ENCODE data around the gene TKTL1. TPM values are rescaled to one million over a fixed set of nuclear protein-coding genes. Genes with fewer than 3 reads are reported as not detected.
"Not testable (repeated sequence)": the region's sequence is repeated elsewhere in the genome, so short reads cannot be mapped to it uniquely, and the experiment has no call there.

TKTL1 gene
- total RNA-seq, 2 experiments from 2014 or later = 0.67 to 1.0 TPM

DNA sequence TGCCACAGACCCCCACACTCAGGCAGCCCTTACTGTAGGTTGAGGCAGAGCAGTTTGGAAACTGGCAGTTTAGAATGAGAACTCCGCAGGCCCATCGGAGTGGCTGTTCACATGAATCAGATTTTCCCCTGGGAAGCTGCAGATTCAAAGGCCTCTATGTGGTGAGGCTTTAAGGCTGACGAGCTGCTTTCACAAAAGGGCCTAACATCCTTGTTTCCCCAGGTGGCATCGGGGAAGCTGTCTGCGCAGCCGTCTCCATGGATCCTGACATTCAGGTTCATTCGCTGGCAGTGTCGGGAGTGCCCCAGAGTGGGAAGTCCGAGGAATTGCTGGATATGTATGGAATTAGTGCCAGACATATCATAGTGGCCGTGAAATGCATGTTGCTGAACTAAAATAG is 33.7 kb downstream of the TKTL1 start:
- ChIA-PET POLR2A (no interaction called here), CTCF (interaction anchor here (1.5 kb wide), 1 partner anchor 21 kb away, joined by 4 read pairs; no protein-coding TSS in a partner anchor)
- Mint-ChIP-seq H3K4me3 (no peak overlapping the region), H3K4me1 (ENCODE audit: low read depth) (peaks cover 44% of the 10 kb centered on the region), H3K9me3 (no peaks in the 10 kb centered on the region), H3K27me3 (no peaks in the 10 kb centered on the region), H3K36me3 (ENCODE audit: low read depth) (no peaks in the 10 kb centered on the region), H3K27ac (no peak overlapping the region)
- ATAC-seq (no peak), DNase-seq (no peak)
- TF ChIP-seq, protein P1, sequence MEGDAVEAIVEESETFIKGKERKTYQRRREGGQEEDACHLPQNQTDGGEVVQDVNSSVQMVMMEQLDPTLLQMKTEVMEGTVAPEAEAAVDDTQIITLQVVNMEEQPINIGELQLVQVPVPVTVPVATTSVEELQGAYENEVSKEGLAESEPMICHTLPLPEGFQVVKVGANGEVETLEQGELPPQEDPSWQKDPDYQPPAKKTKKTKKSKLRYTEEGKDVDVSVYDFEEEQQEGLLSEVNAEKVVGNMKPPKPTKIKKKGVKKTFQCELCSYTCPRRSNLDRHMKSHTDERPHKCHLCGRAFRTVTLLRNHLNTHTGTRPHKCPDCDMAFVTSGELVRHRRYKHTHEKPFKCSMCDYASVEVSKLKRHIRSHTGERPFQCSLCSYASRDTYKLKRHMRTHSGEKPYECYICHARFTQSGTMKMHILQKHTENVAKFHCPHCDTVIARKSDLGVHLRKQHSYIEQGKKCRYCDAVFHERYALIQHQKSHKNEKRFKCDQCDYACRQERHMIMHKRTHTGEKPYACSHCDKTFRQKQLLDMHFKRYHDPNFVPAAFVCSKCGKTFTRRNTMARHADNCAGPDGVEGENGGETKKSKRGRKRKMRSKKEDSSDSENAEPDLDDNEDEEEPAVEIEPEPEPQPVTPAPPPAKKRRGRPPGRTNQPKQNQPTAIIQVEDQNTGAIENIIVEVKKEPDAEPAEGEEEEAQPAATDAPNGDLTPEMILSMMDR (IDR thresholded peaks at IDR 0.05) = no peak
- intact Hi-C loops (cut with micrococcal nuclease) = no loop called here

DNA sequence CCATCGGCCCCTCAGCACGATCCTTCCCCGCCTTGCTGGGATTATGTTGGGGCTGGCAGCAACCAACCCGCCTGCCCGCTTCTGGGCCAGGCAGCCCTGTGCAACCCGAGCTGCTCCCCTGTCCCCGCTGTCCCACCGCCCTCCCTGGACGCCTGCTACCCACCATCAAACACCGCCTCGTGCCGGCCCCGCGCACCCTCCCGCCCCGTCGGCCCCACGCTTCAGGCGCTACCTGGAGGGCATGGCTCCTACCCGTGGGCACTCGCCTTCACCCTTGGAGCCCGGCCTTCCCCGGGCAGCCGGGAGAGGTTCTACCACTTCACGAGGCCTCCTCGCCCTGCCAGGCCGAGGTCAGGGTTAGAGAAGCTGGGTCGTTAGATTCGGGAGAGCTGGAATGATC is 37.0 kb downstream of the TKTL1 start:
- Mint-ChIP-seq H3K27ac (no peak overlapping the region), H3K9me3 (no peaks in the 10 kb centered on the region), H3K4me3 (no peak overlapping the region), H3K36me3 (ENCODE audit: low read depth) (no peaks in the 10 kb centered on the region), H3K4me1 (ENCODE audit: low read depth) (peaks cover 39% of the 10 kb centered on the region), H3K27me3 (no peaks in the 10 kb centered on the region)
- TF ChIP-seq, protein P1 (IDR thresholded peaks at IDR 0.05) = no peak
- DNase-seq = no peak
- ATAC-seq = no peak
- intact Hi-C loops (cut with micrococcal nuclease) = no loop called here
- ChIA-PET CTCF (no interaction called here), POLR2A (no interaction called here)

DNA sequence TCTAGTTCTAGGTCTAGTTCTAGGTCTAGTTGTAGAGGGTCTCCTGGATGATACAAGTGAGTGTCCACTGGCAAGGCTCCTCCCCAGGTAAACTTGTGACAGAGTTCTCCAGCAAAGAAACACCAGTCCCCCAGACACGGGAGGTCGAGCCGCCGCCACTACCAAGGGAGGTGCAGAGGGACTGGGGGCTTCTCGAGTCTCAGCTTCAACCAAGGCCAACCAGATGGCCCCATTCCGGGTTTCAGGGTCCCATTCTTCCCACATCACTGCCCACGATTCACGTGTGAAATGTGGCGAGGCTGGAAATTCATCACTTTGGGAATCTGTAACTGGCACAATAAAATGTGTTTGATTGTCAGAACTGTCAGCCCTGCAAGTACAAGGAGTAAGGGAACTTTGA is 37.5 kb downstream of the TKTL1 start:
- ChIA-PET POLR2A (no interaction called here), CTCF (no interaction called here)
- intact Hi-C loops (cut with micrococcal nuclease) = no loop called here
- H3K4me3 Mint-ChIP-seq = no peak overlapping the region
- TF ChIP-seq, protein P1 (IDR thresholded peaks at IDR 0.05) = no peak
- H3K36me3 Mint-ChIP-seq (ENCODE audit: low read depth) = no peaks in the 10 kb centered on the region
- DNase-seq (no peak), ATAC-seq (no peak)
- peaks cover 33% of the 10 kb centered on the region for H3K4me1 Mint-ChIP-seq (ENCODE audit: low read depth)
- H3K9me3 Mint-ChIP-seq = no peaks in the 10 kb centered on the region
- no peak overlapping the region for H3K27ac Mint-ChIP-seq
- no peaks in the 10 kb centered on the region for H3K27me3 Mint-ChIP-seq

DNA sequence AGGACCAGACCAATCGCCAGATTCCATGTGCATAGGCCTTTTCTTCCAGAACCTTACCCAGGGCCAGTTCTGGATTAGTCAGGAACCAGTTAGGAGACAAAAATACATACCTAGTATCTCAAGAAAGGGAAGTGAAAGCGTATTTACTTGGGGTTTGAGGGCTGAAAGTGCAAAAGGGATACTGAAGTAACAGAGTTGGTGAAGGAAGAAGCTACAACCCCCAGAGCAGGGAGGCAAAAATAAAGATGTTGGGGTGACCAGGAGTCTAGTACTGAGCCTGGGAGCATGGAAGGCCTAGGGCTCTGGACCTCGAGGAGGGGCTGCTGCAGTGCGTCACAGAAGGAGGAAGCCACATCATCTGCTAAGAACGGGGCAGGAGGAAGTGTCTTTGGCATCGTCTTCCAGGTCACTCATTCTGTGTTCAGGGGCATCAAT is 38.3 kb downstream of the TKTL1 start:
- Mint-ChIP-seq H3K4me3 (no peak overlapping the region), H3K27ac (peak overlapping the region; percentile 87), H3K27me3 (no peaks in the 10 kb centered on the region), H3K36me3 (ENCODE audit: low read depth) (no peaks in the 10 kb centered on the region), H3K9me3 (no peaks in the 10 kb centered on the region), H3K4me1 (ENCODE audit: low read depth) (peaks cover 28% of the 10 kb centered on the region)
- ATAC-seq (peak; percentile 54), DNase-seq (no peak)
- ChIA-PET CTCF (no interaction called here), POLR2A (no interaction called here)
- TF ChIP-seq, protein P1 (IDR thresholded peaks at IDR 0.05) = no peak
- intact Hi-C loops (cut with micrococcal nuclease) = no loop called here

DNA sequence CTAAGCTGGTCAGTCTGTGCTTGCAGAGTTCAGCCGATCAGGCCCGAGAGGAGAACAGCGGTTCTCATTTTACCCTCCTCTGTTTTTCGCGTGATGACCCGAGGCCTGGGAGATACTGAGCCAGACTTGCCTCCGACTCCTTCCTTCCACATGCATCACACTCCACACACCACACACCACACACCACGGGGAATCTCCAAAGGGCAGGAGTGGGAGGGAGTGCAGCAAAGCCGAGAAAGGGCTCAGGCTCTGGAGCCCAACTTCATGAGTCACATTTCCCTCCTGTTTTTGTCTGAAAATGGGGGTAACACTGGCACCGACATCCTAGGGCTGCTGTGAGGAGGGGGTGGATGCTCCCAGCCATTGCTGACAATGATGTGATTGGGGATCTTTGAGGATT is 38.9 kb downstream of the TKTL1 start:
- TF ChIP-seq, protein P1 (IDR thresholded peaks at IDR 0.05) = no peak
- Mint-ChIP-seq H3K27me3 (no peaks in the 10 kb centered on the region), H3K36me3 (ENCODE audit: low read depth) (no peaks in the 10 kb centered on the region), H3K4me3 (peak overlapping the region; percentile 19), H3K27ac (peak overlapping the region; percentile 87), H3K4me1 (ENCODE audit: low read depth) (peaks cover 26% of the 10 kb centered on the region), H3K9me3 (no peaks in the 10 kb centered on the region)
- ChIA-PET POLR2A (no interaction called here), CTCF (no interaction called here)
- ATAC-seq (peak; percentile 67), DNase-seq (peak; percentile 67)
- intact Hi-C loops (cut with micrococcal nuclease) = no loop called here

DNA sequence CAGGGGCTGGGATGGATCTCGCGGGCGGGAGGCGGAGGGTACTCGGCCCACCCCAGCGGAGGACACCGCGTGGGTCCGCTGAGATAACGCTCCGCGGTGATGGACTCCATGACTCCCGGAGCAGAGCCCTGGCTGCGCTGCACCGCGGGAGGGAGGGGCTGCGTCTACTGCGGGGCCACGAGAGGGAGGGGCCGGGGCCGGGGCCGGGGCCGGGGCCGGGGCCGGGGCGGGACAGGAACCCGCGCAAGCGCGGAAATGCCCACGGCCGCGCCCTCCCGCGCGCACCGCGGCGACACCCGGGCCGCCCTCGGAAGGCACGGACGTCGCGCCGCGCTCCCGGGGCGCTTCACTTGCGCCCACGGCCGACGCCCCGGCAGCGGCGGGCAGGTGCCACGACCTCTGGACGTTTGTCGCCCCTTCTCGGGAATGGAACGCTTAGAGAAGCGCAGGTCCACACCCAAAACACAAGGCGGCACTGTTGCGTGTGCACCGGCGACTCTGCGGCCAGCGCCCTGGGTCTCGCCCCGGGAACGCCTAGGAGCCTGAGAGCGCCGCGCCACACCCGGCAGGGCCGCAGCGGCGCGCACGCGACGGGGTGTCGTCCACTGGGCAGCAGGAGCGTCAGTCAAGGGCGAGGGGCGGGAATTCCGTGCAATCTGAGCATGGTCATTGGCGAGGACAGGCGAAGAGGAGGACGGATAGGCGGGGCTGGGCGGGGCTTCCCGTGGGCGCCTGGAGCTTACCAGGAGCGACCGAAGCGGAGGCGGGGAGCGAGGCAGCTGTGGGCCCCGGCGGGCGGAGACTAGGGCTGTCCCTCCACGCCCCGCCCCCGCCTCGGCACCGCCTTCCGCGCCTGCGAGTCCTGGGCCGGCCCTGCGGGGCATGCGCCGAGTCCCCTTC is 46.1 kb downstream of the TKTL1 start:
- intact Hi-C loops (cut with micrococcal nuclease); DNase-seq; H3K4me3 Mint-ChIP-seq; H3K36me3 Mint-ChIP-seq (ENCODE audit: low read depth); H3K4me1 Mint-ChIP-seq (ENCODE audit: low read depth); CTCF ChIA-PET; H3K27ac Mint-ChIP-seq; H3K9me3 Mint-ChIP-seq; H3K27me3 Mint-ChIP-seq; POLR2A ChIA-PET: not testable (repeated sequence)
- ATAC-seq = peak; percentile 74

DNA sequence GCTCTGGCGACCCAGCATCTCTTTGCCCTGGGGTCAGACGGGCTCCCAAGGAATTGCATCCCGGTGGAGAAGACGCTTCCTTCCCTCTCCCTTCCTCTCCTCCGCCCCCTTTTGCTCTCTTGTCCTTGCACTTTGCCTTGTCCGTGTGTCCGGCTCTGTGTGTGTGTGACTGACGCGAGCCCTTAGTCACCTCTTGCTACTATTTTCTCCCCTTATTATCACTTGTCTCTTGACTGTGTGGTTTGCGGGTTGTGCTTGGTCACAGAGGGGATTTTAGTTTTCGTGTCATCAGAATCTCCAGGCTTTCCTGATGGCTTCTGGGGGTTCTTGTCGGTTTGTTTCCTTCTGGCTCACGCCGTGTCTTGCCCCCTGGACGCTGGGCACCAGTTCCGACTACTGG is 47.5 kb downstream of the TKTL1 start:
- DNase-seq; H3K36me3 Mint-ChIP-seq (ENCODE audit: low read depth); CTCF ChIA-PET; H3K4me3 Mint-ChIP-seq; H3K27me3 Mint-ChIP-seq; H3K27ac Mint-ChIP-seq; POLR2A ChIA-PET; H3K9me3 Mint-ChIP-seq; intact Hi-C loops (cut with micrococcal nuclease); H3K4me1 Mint-ChIP-seq (ENCODE audit: low read depth): not testable (repeated sequence)
- peak; percentile 8 for ATAC-seq

DNA sequence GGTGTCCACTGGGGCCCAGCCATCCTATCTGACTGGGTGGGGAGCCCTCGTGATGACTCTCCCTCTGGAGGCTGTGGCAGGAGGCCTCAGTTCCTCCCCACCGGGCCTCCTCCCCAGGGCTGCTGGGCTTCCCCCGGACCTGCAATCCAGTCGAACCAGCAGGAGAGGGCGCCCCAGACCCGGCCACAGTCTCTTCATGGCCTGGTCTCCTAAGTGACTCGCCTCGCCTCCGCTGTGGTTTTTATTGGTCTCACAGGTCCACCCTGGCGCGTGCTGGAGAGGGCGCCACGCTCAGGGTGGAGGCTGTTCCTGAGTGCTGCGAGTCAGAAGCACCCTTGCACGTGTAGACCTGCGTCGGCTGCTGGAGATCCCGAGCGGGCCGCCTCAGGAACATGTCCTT is 48.0 kb downstream of the TKTL1 start:
- H3K36me3 Mint-ChIP-seq (ENCODE audit: low read depth); DNase-seq; H3K27ac Mint-ChIP-seq; intact Hi-C loops (cut with micrococcal nuclease); CTCF ChIA-PET; H3K9me3 Mint-ChIP-seq; H3K4me3 Mint-ChIP-seq; POLR2A ChIA-PET; H3K27me3 Mint-ChIP-seq: not testable (repeated sequence)
- ATAC-seq = peak; percentile 45
- H3K4me1 Mint-ChIP-seq (ENCODE audit: low read depth) = peaks cover 11% of the 10 kb centered on the region

Measured in activated CD8-positive, alpha-beta T cell treated with anti-CD3 and anti-CD28 coated beads for 36 hours (primary cell).